Osteoblast (primary cell): ENCODE results near the gene CIAO3. TPM values are rescaled to one million over a fixed set of nuclear protein-coding genes. Genes with fewer than 3 reads are reported as not detected.

ENCODE experiments used
- DNase-seq: peaks from one replicate; pipeline ENCODE4 v3.0.0; 2011; ENCODE audit warnings: low spot score, mixed read lengths; ENCODE audit not compliant: insufficient read length; ENCODE audit errors: missing footprints
- H2AFZ ChIP-seq: 2 replicates; pipeline ENCODE4 v1.6.0; 2011; ENCODE audit warnings: mild to moderate bottlenecking, low read length
- H3K27ac ChIP-seq: 2 replicates; pipeline ENCODE4 v1.5.1; 2011; ENCODE audit warnings: mild to moderate bottlenecking, low read depth, low read length, moderate library complexity
- H3K27me3 ChIP-seq: 2 replicates; pipeline ENCODE4 v1.6.0; 2012; ENCODE audit warnings: mild to moderate bottlenecking, control low read depth, inconsistent platforms, low read length, moderate library complexity; ENCODE audit not compliant: insufficient read depth
- H3K36me3 ChIP-seq: 2 replicates; pipeline ENCODE4 v1.5.1; 2011; ENCODE audit warnings: mild to moderate bottlenecking, low read length, control low read depth, moderate library complexity; ENCODE audit not compliant: insufficient read depth
- H3K4me1 ChIP-seq: 2 replicates; pipeline ENCODE4 v1.5.1; 2011; ENCODE audit warnings: mild to moderate bottlenecking, low read length, control low read depth, moderate library complexity; ENCODE audit not compliant: insufficient read depth
- H3K4me2 ChIP-seq: 2 replicates; pipeline ENCODE4 v1.6.0; 2011; ENCODE audit warnings: mild to moderate bottlenecking, low read length; ENCODE audit not compliant: insufficient read depth
- H3K4me3 ChIP-seq: fragments of 200-600 bp; sonication (generic); 3 replicates; pipeline ENCODE4 v1.5.1; 2012; ENCODE audit warnings: mild to moderate bottlenecking, low read length, inconsistent platforms; ENCODE audit not compliant: insufficient read depth
- H3K79me2 ChIP-seq: 2 replicates; pipeline ENCODE4 v1.6.0; 2012; ENCODE audit warnings: mild to moderate bottlenecking, low read length, control low read depth, inconsistent platforms; ENCODE audit not compliant: insufficient read depth
- H3K9me3 ChIP-seq: 2 replicates; pipeline ENCODE4 v1.5.1; 2011; ENCODE audit warnings: low read depth, low read length, control low read depth
- H4K20me1 ChIP-seq: 2 replicates; pipeline ENCODE4 v1.6.0; 2012; ENCODE audit warnings: mild to moderate bottlenecking, low read length, control low read depth; ENCODE audit not compliant: insufficient read depth
- total RNA-seq: library from RNA; depleted of rRNA; stranded (reverse); fragments of >200 nt; gene quantifications from 2 replicates; pipeline ENCODE4 v1.2.3, GENCODE V29; 2012
- TF ChIP-seq, protein P1 (sequence below): IDR thresholded peaks from 2 replicates; pipeline ENCODE4 v1.5.1; 2011; ENCODE audit warnings: mild to moderate bottlenecking, low read depth, low read length, moderate library complexity; ENCODE audit errors: extremely low read depth

Gene CIAO3
- total RNA-seq, 1 donor = 32.2 TPM

DNA sequence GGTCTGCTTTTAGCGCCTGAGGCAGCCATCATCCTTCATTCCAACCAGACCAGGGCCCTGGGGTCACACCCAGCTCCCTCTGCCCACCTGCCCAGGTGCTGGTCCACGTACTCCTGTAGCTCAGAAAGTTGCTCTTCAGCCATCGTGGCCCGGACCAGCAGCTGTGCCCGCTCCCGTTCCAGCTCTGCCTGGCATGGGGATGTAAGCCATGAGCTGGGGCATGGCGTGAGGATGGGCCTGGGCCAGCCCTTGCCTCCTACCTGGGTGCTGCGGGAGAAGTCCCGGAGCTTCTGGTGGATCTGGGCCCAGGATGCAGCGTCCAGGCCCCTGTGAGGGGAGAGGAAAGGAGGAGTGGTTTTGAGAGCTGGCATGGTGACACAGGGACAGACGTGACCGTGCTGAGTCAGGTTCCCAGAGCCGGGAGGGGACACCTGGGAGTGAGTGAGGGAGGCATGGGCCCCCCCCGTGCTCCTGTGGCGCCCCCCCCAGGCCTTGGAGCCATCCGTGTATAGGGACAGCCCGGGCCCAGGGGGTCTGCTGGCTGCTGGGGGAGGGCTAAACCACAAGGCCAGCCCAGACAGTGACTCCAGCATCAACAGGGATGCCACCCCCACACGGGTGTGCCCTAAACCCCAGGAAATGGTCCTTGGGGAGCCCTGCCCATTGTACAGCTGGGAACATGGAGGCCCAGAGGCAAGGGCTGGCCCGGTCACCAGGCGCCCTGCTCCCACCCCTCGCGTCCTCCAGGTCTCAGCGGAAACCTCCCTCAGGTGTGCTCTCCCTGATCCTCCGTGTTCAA lies 17.8 kb downstream of the CIAO3 start:
- Histone ChIP-seq H3K36me3 (no peaks in the 10 kb centered on the region), H2AFZ (no peak overlapping the region), H3K4me1 (peaks cover 16% of the 10 kb centered on the region), H3K27me3 (no peaks in the 10 kb centered on the region), H3K79me2 (no peaks in the 10 kb centered on the region), H3K4me3 (no peak overlapping the region), H3K9me3 (no peaks in the 10 kb centered on the region), H4K20me1 (peaks cover 7% of the 10 kb centered on the region), H3K4me2 (no peak overlapping the region), H3K27ac (no peak overlapping the region)
- TF ChIP-seq, protein P1, sequence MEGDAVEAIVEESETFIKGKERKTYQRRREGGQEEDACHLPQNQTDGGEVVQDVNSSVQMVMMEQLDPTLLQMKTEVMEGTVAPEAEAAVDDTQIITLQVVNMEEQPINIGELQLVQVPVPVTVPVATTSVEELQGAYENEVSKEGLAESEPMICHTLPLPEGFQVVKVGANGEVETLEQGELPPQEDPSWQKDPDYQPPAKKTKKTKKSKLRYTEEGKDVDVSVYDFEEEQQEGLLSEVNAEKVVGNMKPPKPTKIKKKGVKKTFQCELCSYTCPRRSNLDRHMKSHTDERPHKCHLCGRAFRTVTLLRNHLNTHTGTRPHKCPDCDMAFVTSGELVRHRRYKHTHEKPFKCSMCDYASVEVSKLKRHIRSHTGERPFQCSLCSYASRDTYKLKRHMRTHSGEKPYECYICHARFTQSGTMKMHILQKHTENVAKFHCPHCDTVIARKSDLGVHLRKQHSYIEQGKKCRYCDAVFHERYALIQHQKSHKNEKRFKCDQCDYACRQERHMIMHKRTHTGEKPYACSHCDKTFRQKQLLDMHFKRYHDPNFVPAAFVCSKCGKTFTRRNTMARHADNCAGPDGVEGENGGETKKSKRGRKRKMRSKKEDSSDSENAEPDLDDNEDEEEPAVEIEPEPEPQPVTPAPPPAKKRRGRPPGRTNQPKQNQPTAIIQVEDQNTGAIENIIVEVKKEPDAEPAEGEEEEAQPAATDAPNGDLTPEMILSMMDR = no peak
- no peak for DNase-seq

DNA sequence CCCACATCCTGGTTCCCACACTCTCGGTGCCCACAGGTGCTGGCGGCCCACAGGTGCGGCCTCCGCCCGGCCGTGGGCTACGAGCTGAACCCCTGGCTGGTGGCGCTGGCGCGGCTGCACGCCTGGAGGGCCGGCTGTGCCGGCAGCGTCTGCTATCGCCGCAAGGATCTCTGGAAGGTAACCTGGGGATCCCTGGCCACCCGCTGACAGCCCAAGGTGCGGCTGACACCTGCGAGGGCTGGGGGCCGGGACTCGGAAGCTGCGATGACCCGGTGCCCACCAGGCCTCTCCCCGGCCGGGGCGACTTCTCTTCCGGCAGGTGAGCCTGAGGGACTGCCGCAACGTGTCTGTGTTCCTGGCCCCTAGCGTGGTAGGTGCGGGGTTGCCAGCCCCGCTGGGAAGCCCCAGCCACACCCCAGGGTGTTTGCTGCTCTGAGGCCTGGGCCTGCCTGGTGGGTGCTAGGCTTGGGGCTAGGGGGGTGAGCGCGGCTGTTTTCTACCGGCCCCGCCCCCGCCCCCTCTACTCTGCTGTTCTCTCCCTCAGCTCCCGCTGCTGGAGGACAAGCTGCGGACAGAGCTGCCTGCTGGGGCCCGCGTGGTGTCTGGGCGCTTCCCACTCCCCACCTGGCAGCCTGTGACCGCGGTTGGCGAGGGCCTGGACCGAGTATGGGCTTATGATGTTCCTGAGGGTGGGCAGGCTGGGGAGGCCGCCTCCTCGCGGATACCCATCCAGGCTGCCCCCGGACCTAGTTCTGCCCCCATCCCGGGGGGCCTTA lies 18.8 kb downstream of the CIAO3 start:
- no peaks in the 10 kb centered on the region for H3K9me3 ChIP-seq
- DNase-seq = no peak
- no peak overlapping the region for H3K27ac ChIP-seq
- TF ChIP-seq, protein P1 = no peak
- H3K79me2 ChIP-seq = no peaks in the 10 kb centered on the region
- peaks cover 12% of the 10 kb centered on the region for H3K4me1 ChIP-seq
- H3K4me3 ChIP-seq = peak overlapping the region; percentile 84
- H3K36me3 ChIP-seq = no peaks in the 10 kb centered on the region
- H2AFZ ChIP-seq = no peak overlapping the region
- no peaks in the 10 kb centered on the region for H3K27me3 ChIP-seq
- H3K4me2 ChIP-seq = peak overlapping the region; percentile 87
- peaks cover 7% of the 10 kb centered on the region for H4K20me1 ChIP-seq

DNA sequence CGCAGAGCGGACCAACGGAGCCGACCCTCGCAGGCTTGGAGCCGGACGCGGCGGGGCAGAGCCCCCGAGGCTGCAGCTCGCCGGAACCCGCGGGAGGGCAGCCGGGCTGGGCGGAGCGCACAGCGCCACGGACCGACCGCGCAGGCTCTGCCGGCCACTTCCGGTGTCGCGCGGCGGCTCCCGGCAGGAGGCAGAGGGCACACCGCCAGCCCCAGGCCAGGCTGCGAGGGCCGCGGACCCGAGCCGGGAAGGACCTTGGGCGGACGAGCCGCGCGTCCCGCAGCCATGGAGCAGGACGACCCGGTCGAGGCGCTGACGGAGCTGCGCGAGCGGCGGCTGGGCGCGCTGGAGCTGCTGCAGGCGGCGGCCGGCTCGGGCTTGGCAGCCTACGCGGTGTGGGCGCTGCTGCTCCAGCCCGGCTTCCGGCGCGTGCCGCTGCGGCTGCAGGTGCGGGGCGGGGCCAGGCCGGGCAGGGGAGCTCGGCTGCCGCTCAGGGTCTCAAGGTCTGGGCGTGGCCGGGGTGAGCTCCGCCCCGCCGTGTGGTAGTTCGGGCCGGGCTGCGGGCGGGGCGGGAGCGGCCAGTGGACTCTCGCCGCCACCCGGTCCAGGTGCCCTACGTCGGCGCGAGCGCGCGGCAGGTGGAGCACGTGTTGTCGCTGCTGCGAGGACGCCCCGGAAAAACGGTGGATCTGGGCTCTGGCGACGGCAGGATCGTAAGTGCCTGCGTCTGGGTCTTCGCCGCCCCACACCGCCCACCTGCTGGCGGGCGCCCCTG lies 19.6 kb downstream of the CIAO3 start, which contains the start of gene ANTKMT:
Gene ANTKMT (plus strand): TSS at position 157 of the 775 bp plus-strand sequence. CDS start 129 bp downstream, at position 286.
- Histone ChIP-seq H3K79me2 (peaks cover 5% of the 10 kb centered on the region), H3K9me3 (no peaks in the 10 kb centered on the region), H3K4me2 (peak within 1 kb of the TSS; percentile 87), H3K4me1 (peaks cover 15% of the 10 kb centered on the region), H3K27me3 (no peaks in the 10 kb centered on the region), H3K27ac (peak within 1 kb of the TSS; percentile 37), H3K4me3 (peak within 1 kb of the TSS; percentile 84), H4K20me1 (peaks cover 12% of the 10 kb centered on the region), H2AFZ (peak within 1 kb of the TSS; percentile 76), H3K36me3 (no peaks in the 10 kb centered on the region)
- DNase-seq = peak; percentile 100
- TF ChIP-seq, protein P1 = no peak
